Fibroblast of lung (primary cell): ENCODE measurements around the gene NAA25. TPM values are rescaled to one million over a fixed set of nuclear protein-coding genes. Genes with fewer than 3 reads are reported as not detected.
A peak's percentile ranks its signal among the peaks of the same experiment; 100 is the strongest.

ENCODE experiments used
- DNase-seq, 2 donors: peaks; one replicate each; pipeline versions ENCODE4 v3.0.0 to v3.0.0-alpha.2; 2010; ENCODE audit warnings: low read depth in 2 of 2
- H2AFZ ChIP-seq: 2 replicates; pipeline ENCODE4 v1.5.1; 2012; ENCODE audit warnings: low read length, control low read depth, inconsistent platforms
- H3K27ac ChIP-seq: 2 replicates; pipeline ENCODE4 v1.5.1; 2011; ENCODE audit warnings: low read length, control low read depth; ENCODE audit not compliant: insufficient read depth
- H3K27me3 ChIP-seq: 2 replicates; pipeline ENCODE4 v1.5.1; 2011; ENCODE audit warnings: mild to moderate bottlenecking, low read length; ENCODE audit not compliant: control insufficient read depth, insufficient read depth
- H3K36me3 ChIP-seq: 2 replicates; pipeline ENCODE4 v1.5.1; 2011; ENCODE audit warnings: low read length; ENCODE audit not compliant: control insufficient read depth, insufficient read depth
- H3K4me1 ChIP-seq: 2 replicates; pipeline ENCODE4 v1.5.1; 2011; ENCODE audit warnings: low read length; ENCODE audit not compliant: control insufficient read depth, insufficient read depth; ENCODE audit errors: extremely low read depth
- H3K4me2 ChIP-seq: 2 replicates; pipeline ENCODE4 v1.5.1; 2011; ENCODE audit warnings: low read length, control low read depth; ENCODE audit not compliant: insufficient read depth; ENCODE audit errors: extremely low read depth
- H3K4me3 ChIP-seq, 4 experiments: fragments of 200-600 bp in 1 of 4; sonication (generic) in 1 of 4; replicated peaks in 1 of 4; 2 replicates each; pipeline ENCODE4 v1.5.1; 2011 to 2016; ENCODE audit warnings: low read length in 4 of 4, low read depth in 3 of 4, mild to moderate bottlenecking in 3 of 4, control low read depth in 2 of 4, inconsistent platforms in 1 of 4, mixed read lengths in 1 of 4; ENCODE audit not compliant: insufficient read depth in 1 of 4; ENCODE audit errors: control extremely low read depth in 1 of 4
- H3K79me2 ChIP-seq: 2 replicates; pipeline ENCODE4 v1.5.1; 2012; ENCODE audit warnings: mild to moderate bottlenecking, low read length, inconsistent platforms; ENCODE audit not compliant: control insufficient read depth, insufficient read depth
- H3K9ac ChIP-seq: 2 replicates; pipeline ENCODE4 v1.5.1; 2011; ENCODE audit warnings: mild to moderate bottlenecking, low read length, control low read depth; ENCODE audit not compliant: insufficient read depth
- H3K9me3 ChIP-seq: 2 replicates; pipeline ENCODE4 v1.5.1; 2012; ENCODE audit warnings: low read depth, low read length; ENCODE audit not compliant: control insufficient read depth, insufficient read depth
- H4K20me1 ChIP-seq: 2 replicates; pipeline ENCODE4 v1.5.1; 2011; ENCODE audit warnings: low read length; ENCODE audit not compliant: control insufficient read depth, insufficient read depth; ENCODE audit errors: extremely low read depth
- EZH2 ChIP-seq: IDR thresholded peaks from 2 replicates; pipeline ENCODE4 v1.5.1; 2012; ENCODE audit warnings: low read length, control low read depth, mild to moderate bottlenecking; ENCODE audit errors: missing control alignments
- polyA plus RNA-seq, 2 donors: library from polyadenylated mRNA; depleted of rRNA in 1 of 2; stranded (reverse) in 1 of 2; unstranded in 1 of 2; fragments of >200 nt; gene quantifications; 2 replicates each; pipeline ENCODE4 v1.2.1, GENCODE V29; 2011 to 2012; ENCODE audit warnings: missing spikeins in 1 of 2
- total RNA-seq: library from RNA; depleted of rRNA; stranded (reverse); fragments of >200 nt; gene quantifications from 2 replicates; pipeline ENCODE4 v1.2.1, GENCODE V29; 2014
- TF ChIP-seq, protein P1 (sequence below), 2 donors: IDR thresholded peaks in 1 of 2; conservative IDR thresholded peaks in 1 of 2; 1 replicate in 1 of 2; 2 replicates in 1 of 2; pipeline ENCODE4 v1.5.1; 2011 to 2012; ENCODE audit warnings: low read length in 2 of 2, control low read depth in 1 of 2, inconsistent platforms in 1 of 2, low read depth in 1 of 2, mild to moderate bottlenecking in 1 of 2

NAA25 gene
- total and polyA plus RNA-seq, 2 donors (not counting 1 experiment from before 2014, with no cell fraction given), result 18.8 to 19.4 TPM

GRCh38 chr12:112151766-112152541 lies 43.4 kb upstream of the NAA25 start:
- Histone ChIP-seq H3K79me2 (no peaks in the 10 kb centered on the region), H3K9me3 (no peaks in the 10 kb centered on the region), H3K9ac (no peak overlapping the region), H3K27me3 (no peaks in the 10 kb centered on the region), H2AFZ (no peak overlapping the region), H3K27ac (no peak overlapping the region), H3K4me2 (no peak overlapping the region), H3K4me3 (no peak overlapping the region), H4K20me1 (no peaks in the 10 kb centered on the region), H3K4me1 (peaks cover 3% of the 10 kb centered on the region), H3K36me3 (peaks cover 35% of the 10 kb centered on the region)
- DNase-seq, result no peak
- TF ChIP-seq EZH2, result no peak
- TF ChIP-seq, protein P1, sequence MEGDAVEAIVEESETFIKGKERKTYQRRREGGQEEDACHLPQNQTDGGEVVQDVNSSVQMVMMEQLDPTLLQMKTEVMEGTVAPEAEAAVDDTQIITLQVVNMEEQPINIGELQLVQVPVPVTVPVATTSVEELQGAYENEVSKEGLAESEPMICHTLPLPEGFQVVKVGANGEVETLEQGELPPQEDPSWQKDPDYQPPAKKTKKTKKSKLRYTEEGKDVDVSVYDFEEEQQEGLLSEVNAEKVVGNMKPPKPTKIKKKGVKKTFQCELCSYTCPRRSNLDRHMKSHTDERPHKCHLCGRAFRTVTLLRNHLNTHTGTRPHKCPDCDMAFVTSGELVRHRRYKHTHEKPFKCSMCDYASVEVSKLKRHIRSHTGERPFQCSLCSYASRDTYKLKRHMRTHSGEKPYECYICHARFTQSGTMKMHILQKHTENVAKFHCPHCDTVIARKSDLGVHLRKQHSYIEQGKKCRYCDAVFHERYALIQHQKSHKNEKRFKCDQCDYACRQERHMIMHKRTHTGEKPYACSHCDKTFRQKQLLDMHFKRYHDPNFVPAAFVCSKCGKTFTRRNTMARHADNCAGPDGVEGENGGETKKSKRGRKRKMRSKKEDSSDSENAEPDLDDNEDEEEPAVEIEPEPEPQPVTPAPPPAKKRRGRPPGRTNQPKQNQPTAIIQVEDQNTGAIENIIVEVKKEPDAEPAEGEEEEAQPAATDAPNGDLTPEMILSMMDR (conservative IDR thresholded peaks at IDR 0.05 in 1 of 2, IDR thresholded peaks at IDR 0.05 in 1 of 2; ENCODE audit: low read depth in 1 of 2, low read length in 2 of 2), result no peak

GRCh38 chr12:112149596-112149995 lies 41.0 kb upstream of the NAA25 start:
- no peak overlapping the region for H3K4me3 ChIP-seq

DNA sequence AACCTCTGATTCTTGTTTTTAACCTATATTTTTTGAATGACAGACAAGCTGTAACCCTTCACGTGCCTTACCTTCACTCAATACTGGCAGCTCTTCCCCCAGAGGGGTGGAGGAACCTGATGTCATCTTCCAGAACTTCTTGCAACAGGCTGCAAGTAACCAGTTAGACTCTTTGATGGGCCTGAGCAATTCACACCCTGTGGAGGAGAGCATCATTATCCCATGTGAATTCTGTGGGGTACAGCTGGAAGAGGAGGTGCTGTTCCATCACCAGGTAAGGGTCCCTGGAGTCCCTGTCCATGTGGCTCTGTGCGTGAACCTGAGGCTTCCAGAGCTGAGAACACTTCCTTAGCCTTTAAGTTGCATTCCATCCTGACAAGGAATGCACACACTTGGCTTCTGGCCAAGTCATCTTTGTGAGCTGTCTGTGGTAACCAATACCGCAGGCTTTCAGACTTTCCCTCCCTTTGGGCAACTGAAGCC lies 39.5 kb upstream of the NAA25 start:
- H4K20me1 ChIP-seq, result no peaks in the 10 kb centered on the region
- peak; percentile 65 to 79 for DNase-seq
- no peaks in the 10 kb centered on the region for H3K9me3 ChIP-seq
- no peak overlapping the region for H3K4me3 ChIP-seq
- peaks cover 39% of the 10 kb centered on the region for H3K36me3 ChIP-seq
- H3K79me2 ChIP-seq, result no peaks in the 10 kb centered on the region
- H3K27ac ChIP-seq, result peak overlapping the region; percentile 4
- H3K4me1 ChIP-seq, result peaks cover 3% of the 10 kb centered on the region
- no peak overlapping the region for H3K9ac ChIP-seq
- no peak overlapping the region for H3K4me2 ChIP-seq
- H2AFZ ChIP-seq, result no peak overlapping the region
- no peaks in the 10 kb centered on the region for H3K27me3 ChIP-seq
- no peak for TF ChIP-seq EZH2
- TF ChIP-seq, protein P1 (conservative IDR thresholded peaks at IDR 0.05 in 1 of 2, IDR thresholded peaks at IDR 0.05 in 1 of 2; ENCODE audit: low read depth in 1 of 2, low read length in 2 of 2), result no peak

More at GRCh38 chr12:112149596-112149995, 41.0 kb upstream of the NAA25 start:
- no peaks in the 10 kb centered on the region for H4K20me1 ChIP-seq
- H3K4me1 ChIP-seq, result peaks cover 3% of the 10 kb centered on the region
- no peak for TF ChIP-seq EZH2
- TF ChIP-seq, protein P1 (conservative IDR thresholded peaks at IDR 0.05 in 1 of 2, IDR thresholded peaks at IDR 0.05 in 1 of 2; ENCODE audit: low read depth in 1 of 2, low read length in 2 of 2), result no peak
- no peak overlapping the region for H2AFZ ChIP-seq
- H3K9ac ChIP-seq, result no peak overlapping the region
- H3K27ac ChIP-seq, result no peak overlapping the region
- no peaks in the 10 kb centered on the region for H3K27me3 ChIP-seq
- H3K79me2 ChIP-seq, result no peaks in the 10 kb centered on the region
- H3K4me2 ChIP-seq, result no peak overlapping the region
- DNase-seq, result no peak
- peaks cover 45% of the 10 kb centered on the region for H3K36me3 ChIP-seq
- H3K9me3 ChIP-seq, result no peaks in the 10 kb centered on the region
